ENCODE measurements around the gene MS4A18.

Gene MS4A18

GRCh38 chr11:60785806-60786361 is 61.4 kb downstream of the MS4A18 start:
- no peak for DNase-seq (ENCODE audit: low read depth)
- H3K4me3 ChIP-seq (ENCODE audit: low read length), result no peak overlapping the region
- no peak for TF ChIP-seq CTCF (IDR thresholded peaks at IDR 0.05; ENCODE audit: insufficient read depth, low read depth, low read length, missing control alignments)

- no peak for DNase-seq (ENCODE audit: low read depth)
- no peak overlapping the region for H3K4me3 ChIP-seq (ENCODE audit: low read length)
- TF ChIP-seq CTCF (IDR thresholded peaks at IDR 0.05; ENCODE audit: insufficient read depth, low read depth, low read length, missing control alignments), result no peak
Observed at GRCh38 chr11:60786811-60787567, 62.5 kb downstream of the MS4A18 start.

GRCh38 chr11:60788401-60789125 is 64.0 kb downstream of the MS4A18 start:
- no peak for TF ChIP-seq CTCF (IDR thresholded peaks at IDR 0.05; ENCODE audit: insufficient read depth, low read depth, low read length, missing control alignments)
- no peak for DNase-seq (ENCODE audit: low read depth)
- no peak overlapping the region for H3K4me3 ChIP-seq (ENCODE audit: low read length)

- TF ChIP-seq CTCF (IDR thresholded peaks at IDR 0.05; ENCODE audit: insufficient read depth, low read depth, low read length, missing control alignments), result no peak
- DNase-seq (ENCODE audit: low read depth), result no peak
- H3K4me3 ChIP-seq (ENCODE audit: low read length), result no peak overlapping the region
Observed at GRCh38 chr11:60790726-60791125, 66.2 kb downstream of the MS4A18 start.

- no peak for DNase-seq (ENCODE audit: low read depth)
- TF ChIP-seq CTCF (IDR thresholded peaks at IDR 0.05; ENCODE audit: insufficient read depth, low read depth, low read length, missing control alignments), result no peak
- H3K4me3 ChIP-seq (ENCODE audit: low read length), result no peak overlapping the region
Observed at GRCh38 chr11:60791153-60791933, 66.8 kb downstream of the MS4A18 start.

GRCh38 chr11:60792521-60792920 is 68.0 kb downstream of the MS4A18 start:
- TF ChIP-seq CTCF (IDR thresholded peaks at IDR 0.05; ENCODE audit: insufficient read depth, low read depth, low read length, missing control alignments), result no peak
- no peak for DNase-seq (ENCODE audit: low read depth)
- no peak overlapping the region for H3K4me3 ChIP-seq (ENCODE audit: low read length)

All from epithelial cell of esophagus (primary cell).